Measurements from ENCODE around the gene ARHGAP35.

The ARHGAP35 gene

DNA sequence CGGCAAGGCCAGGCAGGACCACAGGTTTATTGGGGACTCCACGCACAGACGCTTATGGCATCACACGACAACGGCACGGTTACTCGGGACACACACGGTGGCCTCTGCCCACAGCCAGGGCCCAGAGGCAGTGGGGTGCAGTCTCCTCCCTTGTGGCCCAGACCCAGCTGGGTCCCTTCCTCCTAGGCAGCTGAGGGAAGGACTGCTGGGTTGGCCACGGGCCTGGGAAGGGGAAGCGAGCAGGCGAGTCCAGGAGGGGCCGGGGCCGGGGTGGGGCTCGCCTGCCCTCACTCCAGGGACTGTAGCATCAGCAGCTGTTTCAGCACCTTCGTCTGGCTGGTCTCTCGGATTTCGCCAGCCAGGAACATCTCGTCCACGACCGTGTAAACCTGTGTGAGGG lies 22.6 kb upstream of the ARHGAP35 start:
- TF ChIP-seq, protein P1, sequence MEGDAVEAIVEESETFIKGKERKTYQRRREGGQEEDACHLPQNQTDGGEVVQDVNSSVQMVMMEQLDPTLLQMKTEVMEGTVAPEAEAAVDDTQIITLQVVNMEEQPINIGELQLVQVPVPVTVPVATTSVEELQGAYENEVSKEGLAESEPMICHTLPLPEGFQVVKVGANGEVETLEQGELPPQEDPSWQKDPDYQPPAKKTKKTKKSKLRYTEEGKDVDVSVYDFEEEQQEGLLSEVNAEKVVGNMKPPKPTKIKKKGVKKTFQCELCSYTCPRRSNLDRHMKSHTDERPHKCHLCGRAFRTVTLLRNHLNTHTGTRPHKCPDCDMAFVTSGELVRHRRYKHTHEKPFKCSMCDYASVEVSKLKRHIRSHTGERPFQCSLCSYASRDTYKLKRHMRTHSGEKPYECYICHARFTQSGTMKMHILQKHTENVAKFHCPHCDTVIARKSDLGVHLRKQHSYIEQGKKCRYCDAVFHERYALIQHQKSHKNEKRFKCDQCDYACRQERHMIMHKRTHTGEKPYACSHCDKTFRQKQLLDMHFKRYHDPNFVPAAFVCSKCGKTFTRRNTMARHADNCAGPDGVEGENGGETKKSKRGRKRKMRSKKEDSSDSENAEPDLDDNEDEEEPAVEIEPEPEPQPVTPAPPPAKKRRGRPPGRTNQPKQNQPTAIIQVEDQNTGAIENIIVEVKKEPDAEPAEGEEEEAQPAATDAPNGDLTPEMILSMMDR (IDR thresholded peaks at IDR 0.05; ENCODE audit: borderline replicate concordance, insufficient read depth, low read depth, low read length) = no peak
- H3K4me3 ChIP-seq (ENCODE audit: low read depth, low read length) = no peak overlapping the region

DNA sequence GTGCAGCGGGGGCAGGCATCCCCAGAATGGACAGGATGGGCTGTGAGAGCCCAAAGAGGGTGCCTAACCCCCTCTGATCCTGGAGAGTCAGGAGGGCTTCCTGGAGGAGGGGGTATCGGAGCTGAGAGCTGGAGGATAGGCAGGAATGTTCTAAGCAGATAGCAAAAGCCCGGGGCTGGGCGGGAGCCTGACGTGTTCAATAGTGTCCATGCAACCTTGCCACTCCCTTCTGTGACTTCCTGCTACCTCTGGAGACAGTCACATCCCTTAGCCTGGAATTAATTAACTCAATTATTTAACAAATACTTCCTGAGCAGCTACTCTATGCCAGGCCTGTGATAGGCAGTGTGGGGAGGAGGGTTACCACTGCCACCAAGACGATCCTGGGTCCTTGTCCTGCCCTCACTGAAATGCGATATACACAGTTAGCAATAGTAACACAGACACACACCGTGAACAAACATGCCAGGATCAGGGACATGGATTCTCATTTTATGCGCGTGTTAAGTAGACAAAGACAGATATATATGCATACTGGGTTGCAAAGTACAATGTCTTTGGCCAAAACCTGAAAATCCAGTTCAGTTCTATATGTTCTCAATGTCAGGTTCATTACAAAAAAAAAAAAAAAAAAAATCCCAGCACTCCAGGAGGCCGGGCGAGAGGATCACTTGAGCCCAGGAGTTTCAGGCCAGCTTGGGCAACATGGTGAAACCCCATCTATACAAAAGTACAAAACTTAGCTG lies 20.9 kb upstream of the ARHGAP35 start:
- no peak overlapping the region for H3K4me3 ChIP-seq (ENCODE audit: low read depth, low read length)
- TF ChIP-seq, protein P1 (IDR thresholded peaks at IDR 0.05; ENCODE audit: borderline replicate concordance, insufficient read depth, low read depth, low read length) = no peak

DNA sequence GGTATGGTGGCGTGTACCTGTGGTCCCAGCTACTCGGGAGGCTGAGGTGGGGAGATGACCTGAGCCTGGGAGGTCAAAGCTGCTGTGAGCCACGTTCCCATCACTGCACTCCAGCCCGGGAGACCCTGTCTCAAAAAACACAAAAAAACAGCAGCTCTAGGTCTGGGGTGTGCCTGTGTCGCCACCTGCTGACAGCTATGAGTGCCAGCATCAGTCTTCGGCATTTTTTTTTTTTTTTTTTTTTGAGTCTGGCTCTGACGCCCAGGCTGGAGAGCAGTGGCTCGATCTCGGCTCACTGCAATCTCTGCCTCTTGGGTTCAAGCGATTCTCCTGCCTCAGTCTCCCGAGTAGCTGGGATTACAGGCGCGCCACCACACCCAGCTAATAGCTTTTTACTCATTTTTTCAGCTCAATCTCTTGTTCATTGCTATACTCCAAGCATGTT lies 20.3 kb upstream of the ARHGAP35 start:
- TF ChIP-seq, protein P1 (IDR thresholded peaks at IDR 0.05; ENCODE audit: borderline replicate concordance, insufficient read depth, low read depth, low read length) = peak; percentile 85
- no peak overlapping the region for H3K4me3 ChIP-seq (ENCODE audit: low read depth, low read length)

DNA sequence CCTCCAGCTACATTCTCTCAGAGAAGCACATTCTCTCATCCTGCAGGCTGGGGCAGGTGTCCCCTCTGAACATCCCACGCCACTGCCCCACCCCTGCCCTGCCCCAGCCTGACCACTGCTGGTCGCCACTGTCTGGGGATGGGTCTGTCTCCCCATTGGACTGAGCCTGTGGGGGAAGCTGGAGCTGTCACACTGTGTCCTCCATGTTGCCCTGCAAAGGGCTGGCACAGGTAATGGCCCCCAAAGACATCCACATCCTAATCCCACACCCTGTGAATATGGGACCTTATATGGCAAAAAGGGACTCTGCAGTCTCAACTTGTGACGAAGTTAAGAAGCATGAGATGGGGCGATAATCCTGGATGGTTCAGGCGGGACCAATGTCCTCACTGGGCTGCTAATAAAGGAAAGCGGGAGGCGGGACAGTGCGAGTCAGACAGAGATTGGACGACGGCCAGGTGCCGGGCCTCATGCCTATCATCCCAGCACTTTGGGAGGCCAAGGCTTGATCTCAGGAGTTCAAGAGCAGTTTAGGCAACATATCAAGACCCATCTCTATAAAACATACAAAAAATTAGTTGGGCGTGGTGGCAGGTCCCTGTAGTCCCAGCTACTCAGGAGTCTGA lies 19.2 kb upstream of the ARHGAP35 start:
- TF ChIP-seq, protein P1 (IDR thresholded peaks at IDR 0.05; ENCODE audit: borderline replicate concordance, insufficient read depth, low read depth, low read length) = no peak
- no peak overlapping the region for H3K4me3 ChIP-seq (ENCODE audit: low read depth, low read length)

DNA sequence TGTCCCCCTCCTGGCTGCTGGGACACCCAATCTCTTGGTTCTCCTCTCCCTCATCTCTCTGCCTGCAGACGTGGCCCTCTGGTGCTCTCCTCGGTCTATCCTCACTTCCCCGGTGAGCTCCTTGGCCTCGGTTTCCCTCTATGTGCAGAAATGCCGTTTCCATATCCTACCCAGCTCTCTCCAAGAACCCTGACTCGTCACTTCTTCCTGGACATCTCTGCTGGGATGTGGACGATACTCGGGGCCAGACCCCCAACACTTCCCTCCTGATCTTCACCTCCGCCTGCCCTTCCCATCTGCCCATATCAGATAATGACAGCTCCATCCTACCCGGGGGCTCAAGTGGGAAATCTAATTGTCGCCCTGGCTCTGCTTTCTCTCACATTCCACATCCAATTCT lies 18.0 kb upstream of the ARHGAP35 start:
- TF ChIP-seq, protein P1 (IDR thresholded peaks at IDR 0.05; ENCODE audit: borderline replicate concordance, insufficient read depth, low read depth, low read length) = no peak
- H3K4me3 ChIP-seq (ENCODE audit: low read depth, low read length) = no peak overlapping the region

DNA sequence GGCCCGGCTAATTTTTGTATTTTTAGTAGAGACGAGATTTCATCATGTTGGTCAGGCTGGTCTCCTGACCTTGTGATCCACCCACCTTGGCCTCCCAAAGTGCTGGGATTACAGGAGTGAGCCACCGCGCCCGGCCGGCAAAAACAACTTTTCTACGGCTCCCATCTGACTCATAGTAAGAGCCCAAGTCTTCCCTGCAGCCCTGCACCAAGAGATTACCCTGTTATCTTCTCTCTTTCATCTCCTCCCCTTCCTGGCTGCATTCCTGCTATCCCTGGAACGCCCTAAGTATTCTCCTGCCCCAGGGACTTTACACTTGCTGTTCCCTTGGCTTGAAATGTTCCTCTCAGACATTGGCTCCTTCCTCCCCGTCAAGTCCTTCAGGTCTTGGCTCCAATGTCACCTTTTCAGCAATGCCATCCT lies 16.7 kb upstream of the ARHGAP35 start:
- no peak overlapping the region for H3K4me3 ChIP-seq (ENCODE audit: low read depth, low read length)
- TF ChIP-seq, protein P1 (IDR thresholded peaks at IDR 0.05; ENCODE audit: borderline replicate concordance, insufficient read depth, low read depth, low read length) = no peak
